Fibroblast of villous mesenchyme (primary cell): Measurements from ENCODE around the gene AIFM2. TPM values are rescaled to one million over a fixed set of nuclear protein-coding genes. Genes with fewer than 3 reads are reported as not detected.
A peak's percentile ranks its signal among the peaks of the same experiment; 100 is the strongest.
"Not testable (repeated sequence)": the region's sequence is repeated elsewhere in the genome, so short reads cannot be mapped to it uniquely, and the experiment has no call there.

Experiments used
- DNase-seq: peaks from one replicate; pipeline ENCODE4 v3.0.0-alpha.2; 2010; ENCODE audit warnings: low read depth
- H3K4me3 ChIP-seq: 2 replicates; pipeline ENCODE4 v1.5.1; 2011; ENCODE audit warnings: low read depth, mild to moderate bottlenecking, low read length
- CTCF ChIP-seq: IDR thresholded peaks from 2 replicates; pipeline ENCODE4 v1.5.1; 2012; ENCODE audit warnings: low read depth, mild to moderate bottlenecking, low read length; ENCODE audit not compliant: insufficient read depth
- total RNA-seq: library from RNA; depleted of rRNA; stranded (reverse); fragments of >200 nt; gene quantifications from 2 replicates; pipeline ENCODE4 v1.2.3, GENCODE V29; 2012

The AIFM2 gene
- 5.5 and 7.8 TPM in 2 replicates for total RNA-seq

- TF ChIP-seq CTCF: no peak
- peak; percentile 78 for DNase-seq
- H3K4me3 ChIP-seq: peak within 1 kb of the TSS; percentile 69
Observed at GRCh38 chr10:70132098-70133029, at the start of gene AIFM2. TSS of gene AIFM2 (minus strand) at chr10:70132825. CDS start at chr10:70124084, 8,741 bp downstream.

GRCh38 chr10:70179209-70179608 is 46.6 kb upstream of the AIFM2 start:
- not testable (repeated sequence) for DNase-seq, H3K4me3 ChIP-seq

GRCh38 chr10:70178139-70178725 is 45.6 kb upstream of the AIFM2 start:
- no peak for DNase-seq
- no peak overlapping the region for H3K4me3 ChIP-seq
- no peak for TF ChIP-seq CTCF

- DNase-seq: no peak
- no peak for TF ChIP-seq CTCF
- no peak overlapping the region for H3K4me3 ChIP-seq
Observed at GRCh38 chr10:70176441-70176840, 43.8 kb upstream of the AIFM2 start.

GRCh38 chr10:70175516-70175915 is 42.9 kb upstream of the AIFM2 start:
- H3K4me3 ChIP-seq: no peak overlapping the region
- no peak for DNase-seq
- no peak for TF ChIP-seq CTCF

- no peak for TF ChIP-seq CTCF
- DNase-seq: no peak
- H3K4me3 ChIP-seq: no peak overlapping the region
Observed at GRCh38 chr10:70174058-70174741, 41.6 kb upstream of the AIFM2 start.
